Uterus (tissue), 2 donors: ENCODE data around the gene ZC3H18.

Source experiments
- CTCF ChIP-seq, 4 experiments: fragments of 200-600 bp in 2 of 4; fragments of 450-650 bp in 2 of 4; sonication (generic) in 2 of 4; IDR thresholded peaks; one replicate each; pipeline ENCODE4 v1.5.1; 2016 to 2019; ENCODE audit warnings: antibody characterized with exemption in 4 of 4, mild to moderate bottlenecking in 2 of 4, moderate library complexity in 1 of 4
- POLR2A ChIP-seq, 2 donors: fragments of 450-650 bp; IDR thresholded peaks; one replicate each; pipeline ENCODE4 v1.6.1; 2016; ENCODE audit warnings: antibody characterized with exemption in 2 of 2, mild to moderate bottlenecking in 1 of 2, moderate library complexity in 1 of 2

GRCh38 chr16:88622125-88622524 lies 51.9 kb downstream of the ZC3H18 start:
- TF ChIP-seq CTCF (IDR thresholded peaks at IDR 0.05) = no peak
- TF ChIP-seq POLR2A (IDR thresholded peaks at IDR 0.05) = no peak
